Stimulated activated CD4-positive, alpha-beta T cell treated with anti-CD3 and anti-CD28 coated beads, Interleukin-4, amount 100 ng/mL, for 4 hours (primary cell): ENCODE results near the gene RAB39B.
"Not testable (repeated sequence)": the region's sequence is repeated elsewhere in the genome, so short reads cannot be mapped to it uniquely, and the experiment has no call there.

ENCODE experiments used
- DNase-seq, 2 experiments: peaks; one replicate each; pipeline ENCODE4 v3.0.0-alpha.2; 2020

Gene RAB39B

DNA sequence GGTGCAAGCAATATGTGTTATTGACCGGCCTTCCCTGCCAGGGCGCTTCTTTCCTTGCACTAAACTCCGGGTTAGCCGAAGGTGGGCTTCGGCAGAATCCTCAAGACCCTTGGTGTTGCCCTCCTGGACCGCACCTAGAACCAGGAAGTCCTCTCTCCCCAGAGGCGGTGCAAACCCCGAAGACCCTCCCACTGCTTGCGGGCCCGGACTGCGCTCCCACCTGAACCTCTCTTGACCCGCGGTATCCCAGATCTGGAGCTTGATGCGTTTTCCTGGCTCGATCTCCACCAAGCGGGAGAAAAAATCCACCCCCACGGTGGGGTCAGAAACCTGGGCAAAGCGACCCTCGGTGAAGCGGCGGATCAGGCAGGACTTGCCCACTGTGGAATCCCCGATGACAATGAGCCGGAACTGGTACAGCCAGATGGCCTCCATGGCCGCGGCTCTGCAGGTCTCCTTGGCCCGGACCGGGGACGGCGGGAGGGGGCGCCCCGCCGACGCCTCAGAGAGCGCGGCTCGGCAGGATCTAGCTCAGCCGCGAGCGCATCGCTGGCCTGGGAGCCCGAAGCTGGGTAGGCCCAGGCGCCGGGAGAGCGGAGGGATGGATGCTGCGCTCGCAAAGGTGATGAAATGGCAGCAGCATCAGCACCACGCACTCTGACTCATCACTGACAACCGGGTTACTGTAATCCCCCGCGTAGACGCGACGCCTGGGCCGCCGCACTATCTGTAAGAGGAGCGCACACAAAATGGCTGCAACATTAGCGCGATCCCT is at the start of gene RAB39B:
TSS of gene RAB39B (minus strand) at position 638 of the 775 bp plus-strand sequence. CDS start at position 435, 203 bp downstream.
- peak; percentile 60 to 77 for DNase-seq

GRCh38 chrX:155313766-155314165 is 49.5 kb upstream of the RAB39B start:
- DNase-seq: no peak

DNA sequence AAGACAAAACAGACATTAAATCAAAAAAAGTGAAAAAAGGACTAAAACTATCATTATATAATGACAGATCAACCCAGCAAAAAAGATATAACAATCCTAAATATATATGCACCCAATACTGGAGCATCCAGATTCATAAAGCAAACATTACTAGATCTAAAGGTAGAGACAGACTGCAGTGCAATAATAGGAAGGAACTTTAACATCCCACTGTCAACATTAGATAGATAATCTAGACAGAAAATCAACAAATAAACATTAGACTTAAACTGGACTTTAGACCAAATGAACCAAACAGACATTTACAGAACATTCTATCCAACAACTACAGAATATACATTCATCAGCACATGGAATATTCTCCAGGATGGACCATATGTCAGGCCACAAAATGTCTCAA is 29.5 kb upstream of the RAB39B start:
- no peak for DNase-seq

- no peak for DNase-seq
These were observed 15.6 kb upstream of the RAB39B start for GRCh38 chrX:155279873-155280272.

DNA sequence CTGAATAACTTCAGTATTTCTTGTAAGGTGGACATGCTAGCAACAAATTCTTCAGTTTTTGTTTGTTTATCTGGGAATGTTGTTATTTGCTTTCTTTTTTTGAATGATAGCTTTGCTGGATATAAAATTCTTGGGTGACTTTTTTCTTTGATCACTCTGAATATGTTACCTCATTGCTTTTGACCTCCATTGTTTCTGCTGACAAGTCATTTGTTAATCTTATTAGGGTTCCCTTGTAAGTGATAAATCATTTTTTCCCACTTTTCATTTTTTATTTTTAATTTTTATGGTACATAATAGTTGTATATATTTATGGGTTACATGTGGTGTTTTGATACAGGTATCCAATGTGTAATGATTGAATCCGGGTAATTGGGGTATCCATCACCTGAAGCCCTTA is 6.7 kb upstream of the RAB39B start:
- DNase-seq: no peak

DNA sequence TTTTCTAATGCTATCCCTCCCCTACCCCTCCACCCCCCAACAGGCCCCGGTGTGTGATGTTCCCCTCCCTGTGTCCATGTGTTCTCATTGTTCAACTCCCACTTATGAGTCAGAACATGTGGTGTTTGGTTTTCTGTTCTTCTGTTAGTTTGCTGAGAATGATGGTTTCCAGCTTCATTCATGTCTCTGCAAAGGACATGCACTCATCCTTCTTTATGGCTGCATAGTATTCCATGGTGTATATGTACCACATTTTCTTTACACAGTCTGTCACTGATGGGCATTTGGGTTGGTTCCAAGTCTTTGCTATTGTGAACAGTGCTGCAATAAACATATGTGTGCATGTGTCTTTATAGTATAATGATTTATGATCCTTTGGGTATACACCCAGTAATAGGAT is 3.7 kb upstream of the RAB39B start:
- not testable (repeated sequence) for DNase-seq

GRCh38 chrX:155266439-155266838 is 2.1 kb upstream of the RAB39B start:
- no peak for DNase-seq

DNA sequence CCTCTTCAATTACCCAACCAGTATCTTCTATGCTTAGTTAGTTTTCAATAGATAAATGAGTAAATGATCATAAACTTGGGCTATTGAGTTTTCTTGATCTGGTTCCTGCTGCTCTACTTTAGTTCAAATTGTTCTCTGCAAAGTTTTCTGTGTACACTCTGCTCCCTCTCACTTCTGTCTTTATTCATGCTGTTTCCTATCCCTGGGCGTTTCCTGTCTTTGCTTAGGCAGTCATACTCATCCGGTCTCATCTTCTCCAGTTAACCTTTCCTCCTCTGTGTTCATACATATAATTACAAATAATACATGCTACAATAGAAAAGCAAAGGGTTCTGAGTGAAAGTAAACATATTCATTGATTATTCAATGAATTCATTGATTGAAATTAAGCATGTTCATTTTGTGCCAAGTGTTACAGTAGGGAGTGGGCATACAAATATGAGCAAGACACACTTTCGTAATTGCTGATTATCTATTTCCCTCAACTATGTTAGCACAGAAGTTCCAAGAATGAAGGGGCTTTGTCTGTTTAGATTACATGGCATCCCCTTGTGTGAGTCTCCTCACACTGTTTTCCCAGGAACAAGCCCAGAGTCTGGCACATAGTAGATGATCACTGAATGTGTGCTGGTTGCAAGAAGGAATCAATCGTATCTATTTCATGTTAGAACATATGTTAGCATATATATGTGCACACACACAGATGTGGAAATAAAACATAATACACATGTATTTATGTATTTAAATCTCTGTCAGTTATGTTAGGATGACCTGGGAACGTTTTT is 1.1 kb downstream of the RAB39B start:
- no peak for DNase-seq

- DNase-seq: no peak
These were observed 4.5 kb downstream of the RAB39B start for GRCh38 chrX:155259752-155260151.

DNA sequence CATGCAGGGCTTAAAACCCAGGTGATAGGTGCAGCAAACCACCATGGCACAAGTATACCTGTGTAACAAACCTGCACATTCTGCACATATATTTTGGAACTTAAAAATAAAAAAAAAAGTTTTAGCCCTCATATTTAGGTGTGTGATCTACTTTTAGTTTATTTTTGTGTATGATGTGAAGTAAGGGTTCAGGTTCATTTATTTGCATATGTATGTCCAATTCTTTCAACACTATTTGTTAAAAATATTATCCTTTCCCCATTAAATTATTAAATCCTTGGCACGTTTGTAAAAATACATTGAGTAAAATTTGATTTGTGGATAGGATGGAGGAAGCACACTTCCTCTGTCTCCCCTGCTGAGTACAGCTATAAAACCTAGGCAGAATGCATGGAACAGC is 12.9 kb downstream of the RAB39B start:
- no peak for DNase-seq

GRCh38 chrX:155247497-155247896 is 16.8 kb downstream of the RAB39B start:
- no peak for DNase-seq

DNA sequence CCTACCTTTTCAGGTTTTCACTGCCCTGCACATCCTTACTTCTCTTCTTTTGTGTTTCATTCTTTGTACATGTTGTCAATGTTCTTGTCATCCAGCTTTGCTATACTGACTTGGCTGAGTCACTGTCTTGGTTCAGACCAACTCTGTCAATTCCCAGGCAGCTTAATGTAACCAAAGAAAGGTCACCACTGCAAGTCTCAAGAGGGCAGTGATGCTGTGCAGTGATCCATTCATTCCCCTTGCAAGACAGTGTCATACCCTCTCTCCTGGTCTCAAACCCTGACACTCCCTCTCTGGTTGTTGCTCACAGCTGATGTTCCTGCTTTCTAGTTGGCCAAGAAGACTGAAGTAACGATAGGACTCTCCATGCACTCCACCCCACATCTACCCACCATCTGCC is 17.5 kb downstream of the RAB39B start:
- no peak for DNase-seq

GRCh38 chrX:155242300-155242699 is 22.0 kb downstream of the RAB39B start:
- DNase-seq: no peak

GRCh38 chrX:155237719-155238118 is 26.6 kb downstream of the RAB39B start:
- no peak for DNase-seq

- DNase-seq: no peak
These were observed 28.4 kb downstream of the RAB39B start for GRCh38 chrX:155235891-155236290.

GRCh38 chrX:155231163-155231562 is 33.1 kb downstream of the RAB39B start:
- DNase-seq: no peak

- DNase-seq: no peak
These were observed 38.5 kb downstream of the RAB39B start for GRCh38 chrX:155225774-155226173.

DNA sequence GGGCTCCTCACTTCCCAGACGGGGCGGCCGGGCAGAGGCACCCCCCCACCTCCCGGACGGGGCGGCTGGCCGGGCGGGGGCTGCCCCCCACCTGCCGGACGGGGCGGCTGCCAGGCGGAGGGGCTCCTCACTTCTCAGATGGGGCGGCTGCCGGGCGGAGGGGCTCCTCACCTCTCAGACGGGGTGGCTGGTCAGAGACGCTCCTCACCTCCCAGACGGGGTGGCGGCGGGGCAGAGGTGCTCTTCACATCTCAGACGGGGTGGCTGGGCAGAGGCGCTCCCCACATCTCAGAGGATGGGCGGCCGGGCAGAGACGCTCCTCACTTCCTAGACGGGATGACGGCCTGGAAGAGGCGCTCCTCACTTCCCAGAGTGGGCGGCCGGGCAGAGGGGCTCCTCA is 40.5 kb downstream of the RAB39B start:
- not testable (repeated sequence) for DNase-seq

DNA sequence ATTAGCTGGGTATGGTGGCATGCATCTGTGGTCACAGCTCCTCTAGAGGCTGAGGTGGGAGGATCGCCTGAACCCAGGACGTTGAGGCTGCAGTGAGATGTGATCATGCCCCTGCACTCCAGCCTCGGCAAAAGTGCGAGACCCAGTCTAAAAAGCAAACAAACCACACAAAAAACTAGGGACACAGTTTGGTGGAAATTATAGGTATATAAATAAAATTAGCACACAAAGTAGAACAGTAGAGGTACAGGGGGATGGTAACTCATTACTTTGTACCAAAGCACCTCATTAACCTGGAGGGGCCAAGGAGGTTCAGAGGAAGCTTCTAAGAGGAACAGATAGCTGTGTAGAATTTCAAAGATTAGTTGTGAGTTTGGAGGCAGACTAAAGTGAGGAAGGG is 42.9 kb downstream of the RAB39B start:
- no peak for DNase-seq

DNA sequence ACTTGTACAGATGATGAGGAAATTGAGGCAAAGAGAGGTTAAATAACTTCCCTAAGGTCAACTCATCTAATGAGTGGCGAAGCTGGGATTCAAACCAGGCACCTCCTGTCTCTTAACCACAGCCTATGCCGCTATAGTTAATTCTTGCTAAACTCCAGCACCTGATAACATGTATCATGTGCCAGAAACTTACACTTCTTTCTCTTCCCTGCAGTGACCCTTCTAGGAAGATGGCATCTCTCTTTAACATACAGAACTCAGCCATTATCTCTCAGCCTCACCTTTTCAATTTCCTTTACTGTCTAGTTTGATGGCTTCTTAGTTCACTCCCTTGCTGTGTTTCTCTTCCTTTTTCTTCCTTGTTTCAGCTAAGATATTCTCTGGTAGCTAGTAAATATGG is 45.5 kb downstream of the RAB39B start:
- no peak for DNase-seq

- DNase-seq: no peak
These were observed 47.3 kb downstream of the RAB39B start for GRCh38 chrX:155216940-155217440.

- peak; percentile 77 to 86 for DNase-seq
These were observed 47.9 kb downstream of the RAB39B start, which contains the start of gene VBP1 for GRCh38 chrX:155216179-155216939. Gene VBP1 (plus strand): TSS chrX:155216460. CDS start chrX:155216483, 23 bp downstream.
